Skeletal muscle tissue (tissue), 4 donors: ENCODE data around the gene TNS1. TPM values are rescaled to one million over a fixed set of nuclear protein-coding genes. Genes with fewer than 3 reads are reported as not detected.

Experiments used
- H3K27ac ChIP-seq: one replicate; pipeline ENCODE4 v1.7.0; 2013; ENCODE audit warnings: mild to moderate bottlenecking, low read depth, low read length, inconsistent platforms
- H3K27me3 ChIP-seq, 3 donors: one replicate each; pipeline ENCODE4 v1.7.0; 2013; ENCODE audit warnings: low read length in 3 of 3; ENCODE audit not compliant: control insufficient read depth in 3 of 3, insufficient read depth in 3 of 3
- H3K36me3 ChIP-seq, 3 donors: one replicate each; pipeline ENCODE4 v1.7.0; 2013; ENCODE audit warnings: low read length in 3 of 3; ENCODE audit not compliant: control insufficient read depth in 3 of 3, insufficient read depth in 3 of 3
- H3K4me1 ChIP-seq, 3 donors: one replicate each; pipeline ENCODE4 v1.7.0; 2013; ENCODE audit warnings: low read length in 3 of 3, mild to moderate bottlenecking in 3 of 3; ENCODE audit not compliant: control insufficient read depth in 3 of 3, insufficient read depth in 3 of 3
- H3K4me3 ChIP-seq, 3 donors: one replicate each; pipeline ENCODE4 v1.7.0; 2013; ENCODE audit warnings: low read length in 3 of 3
- H3K9ac ChIP-seq, 3 donors: one replicate each; pipeline ENCODE4 v1.7.0; 2013; ENCODE audit warnings: low read length in 3 of 3, mild to moderate bottlenecking in 3 of 3, moderate library complexity in 2 of 3, low read depth in 1 of 3
- H3K9me3 ChIP-seq, 3 donors: one replicate each; pipeline ENCODE4 v1.7.0; 2013; ENCODE audit warnings: low read length in 3 of 3; ENCODE audit not compliant: control insufficient read depth in 3 of 3
- total RNA-seq: library from RNA; depleted of rRNA; stranded (reverse); fragments of >200 nt; gene quantifications from one replicate; pipeline ENCODE4 v1.2.3, GENCODE V29; 2014
- donor health status: Osteomylitis.

TNS1 gene
- total RNA-seq, 1 donor from 2014 or later, result 73.1 TPM

DNA sequence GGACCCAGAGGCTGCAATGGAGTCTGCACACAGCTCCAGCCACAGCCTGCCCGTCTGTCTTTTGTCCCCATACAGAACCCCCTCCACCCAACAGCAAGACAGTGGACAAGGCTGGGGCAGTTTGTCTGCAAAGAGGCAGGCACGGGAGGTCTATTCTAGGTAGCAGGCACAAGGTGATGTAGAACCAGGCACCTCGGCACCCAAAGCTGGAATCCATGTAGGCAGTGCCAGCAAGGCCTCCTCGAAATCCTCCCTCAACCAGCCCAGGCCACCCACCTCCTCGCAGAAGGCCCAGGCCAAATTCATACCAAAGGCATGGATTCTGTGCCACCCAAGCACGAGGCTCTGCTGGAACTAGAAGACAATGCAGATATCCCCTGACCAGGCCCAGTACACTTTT lies 179.2 kb downstream of the TNS1 start:
- Histone ChIP-seq H3K9me3 (no peaks in the 10 kb centered on the region), H3K27ac (no peak overlapping the region), H3K4me1 (peaks cover 60 to 95% (median 93%) of the 10 kb centered on the region in 3 donors), H3K36me3 (peaks cover 48 to 81% (median 57%) of the 10 kb centered on the region in 3 donors), H3K9ac (peak overlapping the region in 1 of 3 donors; percentile 40), H3K27me3 (no peaks in the 10 kb centered on the region), H3K4me3 (no peak overlapping the region)

- peak overlapping the region in 1 of 3 donors; percentile 25 for H3K9ac ChIP-seq
- no peak overlapping the region for H3K27ac ChIP-seq
- H3K27me3 ChIP-seq, result no peaks in the 10 kb centered on the region
- peaks cover 49 to 84% (median 61%) of the 10 kb centered on the region in 3 donors for H3K36me3 ChIP-seq
- H3K4me3 ChIP-seq, result no peak overlapping the region
- no peaks in the 10 kb centered on the region for H3K9me3 ChIP-seq
- H3K4me1 ChIP-seq, result peaks cover 58 to 94% (median 93%) of the 10 kb centered on the region in 3 donors
Measured at GRCh38 chr2:217822296-217823252, 180.2 kb downstream of the TNS1 start.

DNA sequence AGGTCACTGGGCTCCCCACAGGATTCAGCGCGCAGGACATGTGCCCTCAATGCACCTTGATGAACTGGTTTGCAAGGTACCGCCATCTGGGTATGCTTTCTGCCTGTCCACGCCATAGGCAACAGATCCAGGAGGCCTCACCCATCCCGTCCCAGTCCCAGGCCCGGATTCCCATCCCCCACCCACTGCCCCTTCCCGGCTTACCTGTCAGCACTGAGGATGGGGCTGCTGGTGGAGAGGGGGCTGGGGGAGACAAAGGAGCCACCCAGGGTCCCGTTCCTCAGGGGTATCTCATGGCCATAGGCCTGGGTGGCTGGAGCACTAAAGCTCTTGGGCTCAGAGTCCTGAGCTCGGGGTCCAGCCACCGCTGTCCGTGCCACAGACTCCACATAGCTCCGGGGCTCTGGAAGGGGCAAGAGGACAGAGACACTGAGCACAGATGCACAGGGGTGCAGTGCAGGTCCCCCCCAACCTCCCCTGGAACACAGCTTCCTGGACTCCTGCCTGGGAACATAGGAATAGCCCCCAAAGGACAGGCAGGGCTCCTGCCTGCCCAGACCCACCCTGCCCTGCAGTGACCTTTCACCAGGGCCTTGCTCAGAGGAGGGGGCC lies 181.2 kb downstream of the TNS1 start:
- Histone ChIP-seq H3K27me3 (no peaks in the 10 kb centered on the region), H3K4me3 (no peak overlapping the region), H3K4me1 (peaks cover 59 to 94% (median 93%) of the 10 kb centered on the region in 3 donors), H3K36me3 (peaks cover 58 to 89% (median 70%) of the 10 kb centered on the region in 3 donors), H3K9ac (no peak overlapping the region), H3K27ac (no peak overlapping the region), H3K9me3 (no peaks in the 10 kb centered on the region)

GRCh38 chr2:217820904-217821303 lies 181.9 kb downstream of the TNS1 start:
- no peak overlapping the region for H3K4me3 ChIP-seq

DNA sequence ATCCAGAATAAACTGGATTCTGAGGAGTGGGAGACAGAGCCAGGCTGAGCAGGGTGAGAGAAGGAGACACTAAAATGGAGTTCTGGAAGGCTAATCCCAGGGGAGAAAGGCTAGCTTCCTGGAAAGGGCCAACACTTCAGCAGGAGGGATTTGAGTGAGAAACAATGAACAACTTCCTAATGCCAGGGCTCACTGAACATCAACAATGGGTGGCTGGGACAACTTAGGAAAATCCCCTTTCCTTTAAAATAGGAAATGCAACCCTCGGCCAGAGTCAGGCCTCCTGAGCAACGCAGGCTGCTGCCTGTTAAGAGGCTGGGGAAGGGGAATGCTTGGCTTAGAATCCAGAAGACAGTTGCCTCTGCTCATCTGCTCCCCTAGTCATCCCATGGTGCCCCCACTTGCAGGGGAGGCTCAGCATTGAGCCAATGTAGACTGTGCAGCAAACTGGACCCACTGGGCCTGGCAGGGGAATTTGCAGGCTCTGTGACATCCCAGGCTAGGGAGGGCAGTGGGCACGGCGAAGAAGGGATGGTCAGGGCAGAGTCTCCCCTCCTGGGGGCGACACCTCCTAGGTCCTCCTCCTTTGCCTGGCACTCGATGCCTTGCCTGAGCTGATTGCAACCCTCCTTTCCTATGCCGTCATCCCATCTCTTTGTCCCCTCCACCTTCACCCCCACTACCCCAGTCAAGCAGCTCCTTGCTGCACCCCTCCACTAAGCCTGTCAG lies 182.5 kb downstream of the TNS1 start:
- Histone ChIP-seq H3K4me1 (peaks cover 61 to 96% (median 93%) of the 10 kb centered on the region in 3 donors), H3K36me3 (peaks cover 72 to 91% (median 81%) of the 10 kb centered on the region in 3 donors), H3K9me3 (no peaks in the 10 kb centered on the region), H3K27ac (peak overlapping the region; percentile 37), H3K9ac (peak overlapping the region in 2 of 3 donors; percentile 12 to 33), H3K4me3 (no peak overlapping the region), H3K27me3 (no peaks in the 10 kb centered on the region)

More at GRCh38 chr2:217820904-217821303, 181.9 kb downstream of the TNS1 start:
- peaks cover 65 to 94% (median 77%) of the 10 kb centered on the region in 3 donors for H3K36me3 ChIP-seq
- peak overlapping the region in 2 of 3 donors; percentile 12 to 33 for H3K9ac ChIP-seq
- no peaks in the 10 kb centered on the region for H3K9me3 ChIP-seq
- H3K27ac ChIP-seq, result peak overlapping the region; percentile 37
- peaks cover 59 to 94% (median 93%) of the 10 kb centered on the region in 3 donors for H3K4me1 ChIP-seq
- H3K27me3 ChIP-seq, result no peaks in the 10 kb centered on the region

- Histone ChIP-seq H3K4me3 (no peak overlapping the region), H3K27me3 (no peaks in the 10 kb centered on the region), H3K9ac (no peak overlapping the region), H3K36me3 (peaks cover 84 to 92% (median 89%) of the 10 kb centered on the region in 3 donors), H3K4me1 (peaks cover 75 to 94% (median 90%) of the 10 kb centered on the region in 3 donors), H3K9me3 (no peaks in the 10 kb centered on the region), H3K27ac (peak overlapping the region; percentile 45)
Measured at GRCh38 chr2:217818293-217818850, 184.4 kb downstream of the TNS1 start.

GRCh38 chr2:217817466-217818292 lies 185.1 kb downstream of the TNS1 start:
- Histone ChIP-seq H3K4me3 (no peak overlapping the region), H3K4me1 (peaks cover 77 to 94% (median 90%) of the 10 kb centered on the region in 3 donors), H3K9ac (no peak overlapping the region), H3K9me3 (no peaks in the 10 kb centered on the region), H3K27ac (peak overlapping the region; percentile 45), H3K36me3 (peaks cover 88 to 96% (median 94%) of the 10 kb centered on the region in 3 donors), H3K27me3 (no peaks in the 10 kb centered on the region)

- Histone ChIP-seq H3K27ac (peak overlapping the region; percentile 67), H3K4me1 (peaks cover 79 to 94% (median 93%) of the 10 kb centered on the region in 3 donors), H3K4me3 (no peak overlapping the region), H3K36me3 (peaks cover 93 to 99% (median 97%) of the 10 kb centered on the region in 3 donors), H3K27me3 (no peaks in the 10 kb centered on the region), H3K9me3 (no peaks in the 10 kb centered on the region), H3K9ac (peak overlapping the region; percentile 10 to 57 (median 52))
Measured at GRCh38 chr2:217816396-217816869, 186.4 kb downstream of the TNS1 start.
